ENCODE data around the gene CNTROB. TPM values are rescaled to one million over a fixed set of nuclear protein-coding genes. Genes with fewer than 3 reads are reported as not detected.

The CNTROB gene
- total and polyA plus RNA-seq, 2 of the 4 experiments (the other 2 are of a cell fraction): 12.7 to 26.4 TPM

DNA sequence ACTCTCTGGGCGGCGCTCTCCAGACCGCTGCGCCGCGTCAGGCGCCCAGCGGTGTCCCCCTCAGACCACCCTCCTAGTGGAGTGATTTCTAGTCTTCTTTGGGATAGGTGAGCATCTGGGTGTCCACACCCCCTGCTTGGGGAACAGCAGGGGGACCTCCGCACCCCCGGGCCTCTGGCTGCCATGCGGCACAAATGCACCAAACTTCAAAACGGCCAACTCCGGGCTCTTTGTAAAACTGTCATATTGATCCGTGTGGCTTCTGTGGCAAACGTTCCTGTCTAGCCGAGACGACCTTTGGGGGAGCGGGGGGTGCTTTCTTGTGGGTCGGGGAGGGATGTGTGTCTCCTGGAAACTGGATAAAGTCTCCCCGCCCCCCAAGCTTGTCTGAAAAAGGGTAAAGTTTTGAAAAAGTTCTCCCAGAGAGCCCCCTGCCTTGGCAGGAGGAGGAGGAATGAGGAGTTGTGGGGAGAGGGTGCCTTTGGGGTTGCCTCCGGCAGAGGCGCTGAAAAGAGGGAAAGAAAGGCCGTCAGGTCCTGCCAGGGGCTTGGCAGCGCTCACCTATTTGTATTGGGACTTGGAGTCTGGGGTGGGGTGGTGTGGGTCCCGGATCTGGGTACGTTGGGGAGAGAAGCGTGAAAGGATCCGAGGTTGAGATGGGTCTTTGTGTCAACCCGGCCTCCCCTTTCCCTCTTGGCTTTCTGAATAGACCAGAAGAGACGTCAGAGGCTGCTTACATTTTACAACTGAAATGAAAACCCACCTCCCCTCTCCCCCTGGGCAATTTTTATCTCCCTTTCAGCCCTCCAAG, 45.6 kb upstream of the CNTROB start:
- ATAC-seq (ENCODE audit: low read depth): no peak
- H3K9me3 ChIP-seq (ENCODE audit: control insufficient read depth, insufficient read depth, low read length): no peaks in the 10 kb centered on the region
- H2BK5ac ChIP-seq (ENCODE audit: low read depth, low read length, poor library complexity, severe bottlenecking): peak overlapping the region; percentile 98
- ChIA-PET POLR2A (ENCODE audit: unreplicated experiment) (no interaction called here), CTCF (interaction anchor here (0.6 kb wide), 1 partner anchor 24 kb away, joined by 4 read pairs; no protein-coding TSS in a partner anchor)
- peaks cover 12% of the 10 kb centered on the region for H3K9me1 ChIP-seq (ENCODE audit: insufficient read depth, low read length)
- peak overlapping the region; percentile 99 for H3K4me2 ChIP-seq (ENCODE audit: low read depth, low read length)
- peak overlapping the region; percentile 86 for H2AFZ ChIP-seq (replicated peaks; ENCODE audit: low read length, poor library complexity)
- H3K14ac ChIP-seq (replicated peaks; ENCODE audit: low read depth, low read length): peak overlapping the region; percentile 84
- H3K27me3 ChIP-seq (ENCODE audit: control insufficient read depth, insufficient read depth, low read length): no peaks in the 10 kb centered on the region
- H4K5ac ChIP-seq (ENCODE audit: low read depth, low read length): peak overlapping the region; percentile 83
- in situ Hi-C loops (cut with MboI; ENCODE audit: low sequenced_read_pairs): no loop called here
- H3K4me3 ChIP-seq (ENCODE audit: insufficient read depth, low read depth, low read length): peak overlapping the region; percentile 98
- peak overlapping the region; percentile 52 for H3K18ac ChIP-seq (ENCODE audit: low read depth, low read length)
- peak overlapping the region; percentile 36 to 78 for H4K8ac ChIP-seq (ENCODE audit: low read depth in 2 of 2, low read length in 2 of 2)
- peaks cover 14% of the 10 kb centered on the region for H4K20me1 ChIP-seq (ENCODE audit: insufficient read depth, low read length)
- dilution Hi-C loops (cut with HindIII; ENCODE audit: low sequenced_read_pairs, unreplicated experiment): no loop called here
- H3K27ac ChIP-seq (ENCODE audit: insufficient read depth, low read length): peak overlapping the region; percentile 100
- WGBS, 2 experiments (ENCODE audit: extremely low coverage in 2 of 2, insufficient read length in 1 of 2): 0% methylated on average over 4 of the region's 30 CpGs; no CpG with 5 or more reads in 1 of the 2 experiments
- H3K56ac ChIP-seq (ENCODE audit: extremely low read depth, insufficient read depth, low read length): peak overlapping the region; percentile 87
- H3K23ac ChIP-seq (ENCODE audit: low read depth, low read length): peak overlapping the region; percentile 94
- H3K79me1 ChIP-seq (ENCODE audit: low read depth in 1 of 2, low read length in 2 of 2): peaks cover 11 to 61% of the 10 kb centered on the region in 2 experiments
- peak; percentile 7 for DNase-seq
- peak overlapping the region; percentile 46; the same call in 1 of the 2 replicates for H2BK20ac ChIP-seq (ENCODE audit: low read depth, low read length)
- TF ChIP-seq, protein P1, sequence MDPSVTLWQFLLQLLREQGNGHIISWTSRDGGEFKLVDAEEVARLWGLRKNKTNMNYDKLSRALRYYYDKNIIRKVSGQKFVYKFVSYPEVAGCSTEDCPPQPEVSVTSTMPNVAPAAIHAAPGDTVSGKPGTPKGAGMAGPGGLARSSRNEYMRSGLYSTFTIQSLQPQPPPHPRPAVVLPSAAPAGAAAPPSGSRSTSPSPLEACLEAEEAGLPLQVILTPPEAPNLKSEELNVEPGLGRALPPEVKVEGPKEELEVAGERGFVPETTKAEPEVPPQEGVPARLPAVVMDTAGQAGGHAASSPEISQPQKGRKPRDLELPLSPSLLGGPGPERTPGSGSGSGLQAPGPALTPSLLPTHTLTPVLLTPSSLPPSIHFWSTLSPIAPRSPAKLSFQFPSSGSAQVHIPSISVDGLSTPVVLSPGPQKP (IDR thresholded peaks at IDR 0.05; ENCODE audit: borderline replicate concordance, low read depth, low read length): no peak
- TF ChIP-seq MAZ (IDR thresholded peaks at IDR 0.05; ENCODE audit: borderline replicate concordance, low read depth, low read length) (no peak), CEBPB (IDR thresholded peaks at IDR 0.05; ENCODE audit: low read depth, low read length) (no peak), RFX5 (IDR thresholded peaks at IDR 0.05; ENCODE audit: low read depth, low read length) (no peak)
- TF ChIP-seq, protein P2, sequence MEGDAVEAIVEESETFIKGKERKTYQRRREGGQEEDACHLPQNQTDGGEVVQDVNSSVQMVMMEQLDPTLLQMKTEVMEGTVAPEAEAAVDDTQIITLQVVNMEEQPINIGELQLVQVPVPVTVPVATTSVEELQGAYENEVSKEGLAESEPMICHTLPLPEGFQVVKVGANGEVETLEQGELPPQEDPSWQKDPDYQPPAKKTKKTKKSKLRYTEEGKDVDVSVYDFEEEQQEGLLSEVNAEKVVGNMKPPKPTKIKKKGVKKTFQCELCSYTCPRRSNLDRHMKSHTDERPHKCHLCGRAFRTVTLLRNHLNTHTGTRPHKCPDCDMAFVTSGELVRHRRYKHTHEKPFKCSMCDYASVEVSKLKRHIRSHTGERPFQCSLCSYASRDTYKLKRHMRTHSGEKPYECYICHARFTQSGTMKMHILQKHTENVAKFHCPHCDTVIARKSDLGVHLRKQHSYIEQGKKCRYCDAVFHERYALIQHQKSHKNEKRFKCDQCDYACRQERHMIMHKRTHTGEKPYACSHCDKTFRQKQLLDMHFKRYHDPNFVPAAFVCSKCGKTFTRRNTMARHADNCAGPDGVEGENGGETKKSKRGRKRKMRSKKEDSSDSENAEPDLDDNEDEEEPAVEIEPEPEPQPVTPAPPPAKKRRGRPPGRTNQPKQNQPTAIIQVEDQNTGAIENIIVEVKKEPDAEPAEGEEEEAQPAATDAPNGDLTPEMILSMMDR (conservative IDR thresholded peaks at IDR 0.05; ENCODE audit: low read depth, low read length): 0 out of 2 replicates have a peak, but pooled peaks have one; percentile 7
- peak overlapping the region; percentile 87 for H2BK120ac ChIP-seq (ENCODE audit: low read depth, low read length)
- H3K36me3 ChIP-seq (ENCODE audit: control insufficient read depth, insufficient read depth, low read length): peaks cover 18% of the 10 kb centered on the region
- BruUV-seq (replicated peaks): no TSS peak
- peak overlapping the region; percentile 100 for H2AK9ac ChIP-seq (replicated peaks; ENCODE audit: low read depth, low read length, poor library complexity)
- intact Hi-C loops (cut with micrococcal nuclease): no loop called here
- peak overlapping the region; percentile 33; the same call in 1 of the 3 replicates for H2BK15ac ChIP-seq (ENCODE audit: low read depth, low read length)
- peaks cover 28% of the 10 kb centered on the region for H3K4me1 ChIP-seq (ENCODE audit: control insufficient read depth, insufficient read depth, low read length)
- peak overlapping the region; percentile 99 for H3K9ac ChIP-seq (ENCODE audit: low read depth, low read length)
- peak overlapping the region; percentile 98 for H2AK5ac ChIP-seq (ENCODE audit: low read depth, low read length)
- H3K4ac ChIP-seq (ENCODE audit: low read depth, low read length): peak overlapping the region; percentile 99
- peak overlapping the region; percentile 86 for H4K91ac ChIP-seq (ENCODE audit: insufficient read depth, low read depth, low read length)
